GM23338 (cell line): Measurements from ENCODE around the gene GRIP2.

Source experiments
- CTCF ChIP-seq, 2 experiments: fragments of 200-600 bp in 1 of 2; sonication (generic) in 1 of 2; conservative IDR thresholded peaks; 2 replicates each; pipeline versions ENCODE4 v1.5.1 to v1.6.1; 2016 to 2017; ENCODE audit warnings: antibody characterized with exemption in 2 of 2, low read depth in 2 of 2, mild to moderate bottlenecking in 2 of 2, moderate library complexity in 1 of 2
- EZH2 ChIP-seq: fragments of 200-600 bp; sonication (generic); IDR thresholded peaks from one replicate; pipeline ENCODE4 v1.8.0; 2017; ENCODE audit warnings: antibody characterized with exemption, mild to moderate bottlenecking, low read depth; ENCODE audit not compliant: unreplicated experiment
- EZH2phosphoT487 ChIP-seq: fragments of 200-600 bp; sonication (generic); IDR thresholded peaks from one replicate; pipeline ENCODE4 v1.8.1; 2018; ENCODE audit warnings: antibody characterized with exemption; ENCODE audit not compliant: unreplicated experiment
- POLR2AphosphoS5 ChIP-seq: IDR thresholded peaks from 2 replicates; pipeline ENCODE4 v1.6.1; 2016; ENCODE audit warnings: antibody characterized with exemption, low read depth
- ZNF114 ChIP-seq: fragments of 250-450 bp; sonication (Bioruptor Pico); IDR thresholded peaks from 2 replicates; pipeline ENCODE4 v1.5.0; 2020; ENCODE audit warnings: mild to moderate bottlenecking, moderate library complexity

GRCh38 chr3:14444380-14444779 is 95.8 kb downstream of the GRIP2 start:
- TF ChIP-seq CTCF (conservative IDR thresholded peaks at IDR 0.05; ENCODE audit: low read depth in 2 of 2), result no peak
- TF ChIP-seq POLR2AphosphoS5, result no peak
- TF ChIP-seq EZH2, result no peak
- no peak for TF ChIP-seq EZH2phosphoT487
- TF ChIP-seq ZNF114, result no peak
